Nephron (organoid): ENCODE data around the gene ACKR3.

Experiments used
- H3K27ac Mint-ChIP-seq, 3 experiments: 2 replicates each; pipeline ENCODE4 v1.8.0; 2020; ENCODE audit warnings: mixed read lengths in 3 of 3, mild to moderate bottlenecking in 2 of 3, moderate library complexity in 1 of 3
- H3K27me3 Mint-ChIP-seq: 2 replicates; pipeline ENCODE4 v1.8.0; 2021; ENCODE audit warnings: low read depth, mild to moderate bottlenecking, moderate library complexity, mixed read lengths
- H3K36me3 Mint-ChIP-seq: 2 replicates; pipeline ENCODE4 v1.8.0; 2020; ENCODE audit warnings: low read depth, mixed read lengths
- H3K4me1 Mint-ChIP-seq: 2 replicates; pipeline ENCODE4 v1.8.0; 2020; ENCODE audit warnings: mixed read lengths
- H3K4me3 Mint-ChIP-seq, 3 experiments: 2 replicates each; pipeline ENCODE4 v1.8.0; 2020; ENCODE audit warnings: mild to moderate bottlenecking in 3 of 3, mixed read lengths in 3 of 3, moderate library complexity in 2 of 3
- H3K9me3 Mint-ChIP-seq: 2 replicates; pipeline ENCODE4 v1.8.0; 2020; ENCODE audit warnings: mixed read lengths
- TF ChIP-seq, protein P1 (sequence below), 3 experiments: fragments of 200-600 bp; sonication (generic); IDR thresholded peaks; one replicate each; pipeline ENCODE4 v1.5.0; 2021; ENCODE audit warnings: antibody characterized with exemption in 3 of 3; ENCODE audit not compliant: unreplicated experiment in 3 of 3

The ACKR3 gene

DNA sequence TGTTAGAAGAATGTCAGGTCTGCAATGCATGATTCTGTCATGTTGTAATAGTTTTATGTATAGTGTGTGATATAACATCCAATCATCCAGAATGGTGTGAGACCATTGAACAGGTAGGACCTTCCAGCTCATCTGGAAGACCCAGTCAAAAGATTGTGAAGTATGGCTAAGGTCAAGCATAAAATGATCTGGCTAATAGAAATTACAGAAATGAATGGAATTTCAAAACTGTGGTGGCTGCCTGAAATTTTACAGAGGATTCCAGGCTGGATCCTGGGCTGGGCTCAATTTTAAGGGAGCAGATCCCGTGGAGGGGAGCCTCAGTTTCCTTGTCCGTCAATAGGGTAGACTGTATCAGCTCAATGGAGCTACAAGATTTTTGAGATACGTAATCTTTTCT, 39.1 kb downstream of the ACKR3 start:
- H3K27me3 Mint-ChIP-seq: peaks cover 23% of the 10 kb centered on the region
- no peak overlapping the region for H3K27ac Mint-ChIP-seq
- H3K36me3 Mint-ChIP-seq: peaks cover 4% of the 10 kb centered on the region
- TF ChIP-seq, protein P1, sequence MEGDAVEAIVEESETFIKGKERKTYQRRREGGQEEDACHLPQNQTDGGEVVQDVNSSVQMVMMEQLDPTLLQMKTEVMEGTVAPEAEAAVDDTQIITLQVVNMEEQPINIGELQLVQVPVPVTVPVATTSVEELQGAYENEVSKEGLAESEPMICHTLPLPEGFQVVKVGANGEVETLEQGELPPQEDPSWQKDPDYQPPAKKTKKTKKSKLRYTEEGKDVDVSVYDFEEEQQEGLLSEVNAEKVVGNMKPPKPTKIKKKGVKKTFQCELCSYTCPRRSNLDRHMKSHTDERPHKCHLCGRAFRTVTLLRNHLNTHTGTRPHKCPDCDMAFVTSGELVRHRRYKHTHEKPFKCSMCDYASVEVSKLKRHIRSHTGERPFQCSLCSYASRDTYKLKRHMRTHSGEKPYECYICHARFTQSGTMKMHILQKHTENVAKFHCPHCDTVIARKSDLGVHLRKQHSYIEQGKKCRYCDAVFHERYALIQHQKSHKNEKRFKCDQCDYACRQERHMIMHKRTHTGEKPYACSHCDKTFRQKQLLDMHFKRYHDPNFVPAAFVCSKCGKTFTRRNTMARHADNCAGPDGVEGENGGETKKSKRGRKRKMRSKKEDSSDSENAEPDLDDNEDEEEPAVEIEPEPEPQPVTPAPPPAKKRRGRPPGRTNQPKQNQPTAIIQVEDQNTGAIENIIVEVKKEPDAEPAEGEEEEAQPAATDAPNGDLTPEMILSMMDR (IDR thresholded peaks at IDR 0.05; ENCODE audit: unreplicated experiment in 3 of 3): no peak
- peaks cover 23% of the 10 kb centered on the region for H3K4me1 Mint-ChIP-seq
- H3K4me3 Mint-ChIP-seq: no peak overlapping the region
- no peaks in the 10 kb centered on the region for H3K9me3 Mint-ChIP-seq

DNA sequence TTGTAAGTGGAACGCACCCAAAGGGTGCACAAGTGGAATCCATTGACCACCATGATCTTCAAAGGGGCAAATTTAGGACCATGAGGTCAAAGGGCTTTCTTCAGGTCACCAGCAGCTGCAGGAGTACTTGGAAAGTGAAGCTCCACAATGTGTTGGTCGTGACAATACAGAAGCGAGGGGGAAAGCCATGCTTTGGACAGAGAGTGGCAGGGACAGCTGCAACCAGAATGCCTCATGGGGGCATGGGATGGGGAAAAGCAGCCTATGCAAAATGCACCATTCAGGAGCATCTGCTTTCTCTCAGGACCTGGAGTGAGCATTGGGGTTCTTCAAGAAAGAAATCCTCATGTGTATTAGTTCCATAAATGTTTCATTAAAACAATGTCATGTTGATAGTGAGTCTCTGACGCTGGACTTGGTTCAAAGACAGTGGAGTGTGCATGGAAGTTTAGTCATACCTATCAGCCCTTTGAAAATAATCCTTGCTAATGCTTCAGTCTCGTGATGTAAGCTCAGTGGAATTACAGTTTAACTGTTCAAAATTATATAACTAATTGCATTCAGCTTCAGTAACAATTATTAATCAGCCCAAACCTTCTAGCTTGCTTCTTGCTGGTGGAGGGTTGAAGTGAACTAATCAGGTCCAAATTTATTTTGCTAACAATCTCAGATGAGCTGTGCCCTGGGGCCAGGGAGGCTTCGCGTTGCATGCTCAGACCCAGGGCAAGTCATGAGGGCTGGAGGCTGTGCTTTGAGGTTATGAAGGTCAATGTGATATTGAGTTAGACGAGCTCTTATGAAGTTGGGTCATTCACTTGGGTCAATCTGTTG, 41.6 kb downstream of the ACKR3 start:
- peaks cover 29% of the 10 kb centered on the region for H3K27me3 Mint-ChIP-seq
- H3K36me3 Mint-ChIP-seq: peaks cover 4% of the 10 kb centered on the region
- no peaks in the 10 kb centered on the region for H3K9me3 Mint-ChIP-seq
- H3K4me1 Mint-ChIP-seq: peaks cover 26% of the 10 kb centered on the region
- H3K27ac Mint-ChIP-seq: no peak overlapping the region
- H3K4me3 Mint-ChIP-seq: no peak overlapping the region
- TF ChIP-seq, protein P1 (IDR thresholded peaks at IDR 0.05; ENCODE audit: unreplicated experiment in 3 of 3): no peak

DNA sequence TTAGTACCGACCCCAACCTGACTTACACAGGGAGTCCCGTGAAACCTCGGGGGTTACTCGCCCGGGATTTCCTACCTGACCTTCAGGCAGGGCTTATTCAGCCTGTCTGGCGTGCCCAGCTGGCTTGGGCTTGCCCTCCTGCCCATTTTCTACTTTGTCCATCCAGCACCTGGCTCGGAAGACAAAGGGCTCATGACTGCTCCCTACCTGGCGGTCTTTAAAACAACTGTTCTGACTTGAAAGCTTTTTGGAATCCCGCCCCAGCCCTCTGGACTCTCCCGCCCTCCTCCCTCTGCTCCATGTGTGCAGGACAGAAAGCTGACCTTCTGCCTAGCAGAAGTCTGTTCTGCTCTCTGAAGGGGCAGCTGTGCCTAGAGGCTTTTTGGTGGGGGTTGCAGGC, 43.1 kb downstream of the ACKR3 start:
- Mint-ChIP-seq H3K4me3 (no peak overlapping the region), H3K27ac (no peak overlapping the region), H3K27me3 (peaks cover 23% of the 10 kb centered on the region), H3K4me1 (peaks cover 33% of the 10 kb centered on the region), H3K36me3 (no peaks in the 10 kb centered on the region), H3K9me3 (no peaks in the 10 kb centered on the region)
- TF ChIP-seq, protein P1 (IDR thresholded peaks at IDR 0.05; ENCODE audit: unreplicated experiment in 3 of 3): no peak

DNA sequence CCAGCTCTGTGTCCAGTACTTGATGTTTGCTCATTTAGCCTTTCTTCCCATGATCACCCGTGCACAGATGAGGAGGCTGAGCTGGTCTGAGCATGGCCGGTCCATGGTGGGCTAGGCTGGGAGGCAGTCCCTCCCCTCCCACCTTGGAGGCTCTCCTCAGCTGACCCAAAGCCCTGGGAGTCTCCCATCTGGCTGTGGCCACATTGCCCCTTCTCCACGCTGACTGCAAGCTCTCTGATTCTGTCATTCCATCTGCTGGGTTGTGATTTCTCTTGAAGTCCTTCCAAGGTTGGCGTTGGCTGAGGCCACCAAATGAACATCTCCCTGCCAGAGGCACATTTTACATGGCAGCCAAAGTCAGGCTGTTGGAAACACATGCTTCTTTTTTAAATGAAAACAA, 44.0 kb downstream of the ACKR3 start:
- Mint-ChIP-seq H3K4me1 (peaks cover 33% of the 10 kb centered on the region), H3K4me3 (no peak overlapping the region), H3K9me3 (no peaks in the 10 kb centered on the region), H3K27ac (no peak overlapping the region), H3K27me3 (peaks cover 25% of the 10 kb centered on the region), H3K36me3 (no peaks in the 10 kb centered on the region)
- TF ChIP-seq, protein P1 (IDR thresholded peaks at IDR 0.05; ENCODE audit: unreplicated experiment in 3 of 3): no peak

DNA sequence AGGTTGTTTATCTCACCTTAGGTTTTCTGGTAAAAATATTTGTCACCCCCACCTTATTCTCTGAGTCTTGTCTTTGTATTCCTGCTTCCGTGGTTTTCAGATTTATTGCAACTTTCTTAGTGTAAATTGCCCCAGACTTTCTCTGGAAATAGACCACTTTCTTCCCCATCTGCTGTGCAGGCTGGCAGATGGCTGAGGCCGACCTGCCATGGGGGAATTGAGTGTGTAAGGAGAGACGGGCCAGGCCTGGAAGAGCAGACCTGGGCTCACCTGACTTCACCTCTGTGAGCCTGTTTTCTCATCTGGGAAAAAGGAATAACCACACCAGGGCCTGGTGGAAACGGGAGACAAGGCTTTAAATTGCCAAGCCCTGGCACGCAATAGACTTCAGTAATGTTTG, 44.9 kb downstream of the ACKR3 start:
- H3K4me3 Mint-ChIP-seq: no peak overlapping the region
- H3K4me1 Mint-ChIP-seq: peaks cover 33% of the 10 kb centered on the region
- no peak overlapping the region for H3K27ac Mint-ChIP-seq
- no peaks in the 10 kb centered on the region for H3K9me3 Mint-ChIP-seq
- H3K36me3 Mint-ChIP-seq: no peaks in the 10 kb centered on the region
- TF ChIP-seq, protein P1 (IDR thresholded peaks at IDR 0.05; ENCODE audit: unreplicated experiment in 3 of 3): no peak
- peaks cover 30% of the 10 kb centered on the region for H3K27me3 Mint-ChIP-seq

DNA sequence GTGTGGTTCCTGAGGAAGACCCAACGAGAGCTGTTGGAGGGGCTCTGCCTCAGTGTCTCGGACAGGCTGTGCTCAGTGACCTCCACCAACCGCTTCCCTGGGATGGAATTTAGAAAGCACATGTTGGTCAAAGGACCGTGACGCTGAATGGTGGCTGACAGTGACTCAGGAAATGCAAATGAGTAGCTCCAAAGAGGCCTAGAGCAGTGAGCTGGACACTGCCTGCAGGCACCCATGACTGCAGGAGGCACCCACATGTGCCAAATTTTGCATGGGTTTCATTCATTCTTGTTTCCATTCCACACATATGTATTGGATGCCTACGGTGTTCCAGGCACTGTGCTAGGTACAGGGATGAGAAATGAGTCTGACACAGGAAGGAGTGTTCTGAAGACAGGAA, 46.4 kb downstream of the ACKR3 start:
- H3K36me3 Mint-ChIP-seq: no peaks in the 10 kb centered on the region

More for the DNA sequence above, 46.4 kb downstream of the ACKR3 start:
- Mint-ChIP-seq H3K4me1 (peaks cover 30% of the 10 kb centered on the region), H3K4me3 (no peak overlapping the region), H3K9me3 (no peaks in the 10 kb centered on the region), H3K27ac (no peak overlapping the region), H3K27me3 (peaks cover 44% of the 10 kb centered on the region)
- TF ChIP-seq, protein P1 (IDR thresholded peaks at IDR 0.05; ENCODE audit: unreplicated experiment in 3 of 3): no peak
